HG02852 (cell line): ENCODE data around the gene C9orf78.

Experiments
- ATAC-seq: cut with Tn5 transposase; IDR thresholded peaks from one replicate; pipeline ENCODE4 v1.9.1; 2021; ENCODE audit warnings: mild to moderate bottlenecking, moderate library complexity; ENCODE audit not compliant: unreplicated experiment

The C9orf78 gene

DNA sequence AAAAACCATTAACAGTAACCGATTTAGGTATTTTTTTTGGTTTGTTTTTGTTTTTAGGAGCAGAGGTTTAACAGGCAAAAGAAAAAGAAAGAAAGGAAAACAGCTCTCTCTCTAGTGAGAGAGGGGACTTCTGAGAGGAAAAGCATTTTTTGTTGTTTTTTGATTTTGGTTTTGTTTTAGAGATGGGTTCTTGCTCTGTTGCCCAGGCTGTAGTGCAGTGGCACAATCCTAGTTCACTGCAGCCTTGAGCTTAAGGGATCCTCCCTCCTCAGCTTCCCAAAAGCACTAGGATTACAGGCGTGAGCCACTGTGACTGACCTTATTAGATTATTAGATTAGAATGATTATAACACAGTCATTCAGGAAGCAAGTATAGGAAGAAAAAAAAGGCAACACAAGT, 10.3 kb upstream of the C9orf78 start:
- no peak for ATAC-seq

GRCh38 chr9:129841071-129841470, 6.0 kb upstream of the C9orf78 start:
- no peak for ATAC-seq

DNA sequence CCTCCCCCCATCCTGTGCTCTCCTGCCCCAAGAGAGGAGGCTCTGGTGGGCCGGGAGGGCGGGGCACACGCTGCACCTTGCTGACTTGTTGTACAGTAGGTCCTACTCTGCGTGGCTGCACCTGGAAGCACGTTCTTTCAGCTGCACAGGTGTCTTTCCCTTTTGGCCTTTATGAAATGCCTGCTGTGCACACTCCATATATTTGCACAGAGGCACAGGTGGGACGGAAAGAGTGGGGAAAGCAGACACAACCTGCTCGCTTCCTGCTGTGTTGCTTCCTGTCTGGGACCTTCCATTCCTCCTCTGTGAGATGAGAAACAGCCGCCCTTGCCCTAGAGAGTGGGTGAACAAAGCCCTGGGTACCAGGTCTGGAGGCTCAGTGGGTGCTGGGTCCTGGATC, 5.0 kb upstream of the C9orf78 start:
- no peak for ATAC-seq

GRCh38 chr9:129839324-129840023, 4.4 kb upstream of the C9orf78 start:
- no peak for ATAC-seq

- ATAC-seq, result no peak
Measured at GRCh38 chr9:129838707-129839259, 3.7 kb upstream of the C9orf78 start.

GRCh38 chr9:129836311-129837007, 1.4 kb upstream of the C9orf78 start:
- ATAC-seq, result no peak

DNA sequence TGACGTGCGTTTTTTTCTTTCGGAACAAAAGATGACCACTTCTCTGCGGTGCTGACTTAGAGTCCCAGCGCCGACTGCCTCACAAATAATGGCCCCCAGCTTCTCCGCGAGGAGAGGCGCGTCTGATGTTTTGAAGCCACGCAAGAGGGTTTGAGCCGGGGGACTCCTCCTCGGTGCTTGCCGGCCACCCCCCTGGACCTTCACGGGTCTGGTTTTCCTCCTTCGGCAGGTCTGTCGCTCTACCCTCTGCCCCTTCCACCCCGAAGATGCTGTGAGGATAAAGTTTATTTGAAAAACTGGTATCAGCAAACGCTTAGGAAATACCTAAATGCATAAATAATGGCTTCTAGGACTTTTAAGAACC, 767 bp upstream of the C9orf78 start:
- ATAC-seq, result no peak

DNA sequence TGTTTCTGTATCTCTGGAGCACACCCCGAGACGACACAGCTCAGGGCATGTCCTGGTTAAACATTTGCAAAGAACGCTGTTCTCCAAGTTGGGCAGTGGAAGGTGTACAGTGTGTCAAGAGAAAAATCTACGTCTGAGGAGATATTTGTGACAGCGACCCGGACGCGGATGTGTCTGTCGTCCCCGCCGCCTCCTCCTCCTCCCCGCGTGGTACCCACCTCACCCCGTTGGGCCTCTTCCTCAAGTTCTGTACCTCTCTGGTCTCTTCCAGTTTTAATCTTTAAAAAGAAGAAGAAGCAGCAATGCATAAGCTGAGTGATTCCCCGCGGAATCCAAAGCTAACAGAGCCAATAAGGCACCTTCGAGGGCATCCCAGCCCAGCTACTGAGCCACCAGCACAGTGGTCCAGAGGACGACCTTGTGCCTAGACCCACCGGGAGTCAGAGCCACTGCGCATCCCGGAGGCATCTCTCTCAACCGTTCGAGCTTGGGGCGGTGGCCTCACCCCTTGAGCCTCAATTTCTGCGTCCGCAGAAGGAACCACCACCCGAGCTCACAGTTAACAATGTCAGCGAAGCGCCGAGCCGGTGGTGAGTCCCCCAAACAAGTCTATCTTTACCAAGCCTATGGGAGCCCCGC, 467 bp downstream of the C9orf78 start:
- ATAC-seq, result peak; percentile 25

- ATAC-seq, result no peak
Measured at GRCh38 chr9:129832982-129833381, 2.1 kb downstream of the C9orf78 start.

GRCh38 chr9:129828969-129829368, 6.1 kb downstream of the C9orf78 start:
- ATAC-seq, result no peak

GRCh38 chr9:129828051-129828450, 7.0 kb downstream of the C9orf78 start:
- no peak for ATAC-seq

GRCh38 chr9:129826759-129827158, 8.3 kb downstream of the C9orf78 start:
- ATAC-seq, result no peak

- ATAC-seq, result no peak
Measured at GRCh38 chr9:129826344-129826743, 8.7 kb downstream of the C9orf78 start.

DNA sequence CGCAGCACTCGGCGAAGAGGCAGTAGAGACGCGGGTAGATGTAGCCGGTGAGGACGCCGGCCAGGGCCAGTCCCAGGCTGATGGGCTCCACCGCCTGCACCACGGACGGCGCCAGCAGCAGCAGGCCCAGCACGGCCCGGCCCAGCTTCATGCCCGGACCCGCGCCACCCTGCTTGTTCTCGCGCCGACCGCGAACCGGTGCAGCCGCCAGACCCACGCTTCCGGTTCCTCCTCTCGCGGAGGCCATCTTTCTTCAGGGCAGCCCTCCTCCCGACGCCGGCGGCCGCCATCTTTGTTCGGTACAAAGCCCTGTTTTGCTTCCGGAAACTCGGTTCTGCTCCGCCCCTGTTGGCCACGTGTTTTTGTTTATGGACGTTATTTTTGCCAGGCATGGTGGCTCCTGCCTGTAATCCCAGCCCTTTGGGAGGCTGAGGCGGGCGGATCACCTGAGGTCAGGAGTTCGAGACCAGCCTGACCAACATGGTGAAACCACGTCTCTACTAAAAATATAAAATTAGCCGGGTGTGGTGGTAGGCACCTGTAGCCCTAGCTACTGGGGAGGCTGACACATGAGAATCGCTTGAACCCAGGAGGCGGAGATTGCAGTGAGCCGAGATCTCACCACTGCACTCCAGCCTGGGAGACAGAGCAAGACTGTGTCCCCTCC, 11.0 kb downstream of the C9orf78 start, which contains the start of gene TOR1A:
Gene TOR1A (minus strand): TSS at position 202 of the 667 bp plus-strand sequence. CDS start 51 bp downstream, at position 151.
- peak; percentile 94 for ATAC-seq

DNA sequence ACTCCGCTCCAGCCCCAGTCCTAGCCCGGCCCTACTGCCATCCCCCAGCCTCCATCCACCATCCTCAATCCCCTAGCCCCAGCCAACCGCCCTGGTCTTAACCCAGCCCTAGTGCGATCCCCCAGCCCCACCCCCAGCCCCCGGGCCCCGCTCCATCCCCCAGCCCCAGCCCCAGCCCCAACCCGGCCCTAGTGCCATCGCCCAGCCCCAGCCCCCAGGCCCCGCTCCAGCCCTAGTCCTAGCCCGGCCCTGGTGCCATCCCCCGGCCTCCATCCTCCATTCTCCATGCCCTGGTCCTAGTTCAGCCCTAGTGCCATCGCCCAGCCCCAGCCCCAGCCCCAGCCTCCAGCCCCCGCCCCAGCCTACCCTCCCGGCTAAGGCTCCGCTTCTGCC, 11.5 kb downstream of the C9orf78 start:
- no peak for ATAC-seq

- ATAC-seq, result no peak
Measured at GRCh38 chr9:129822898-129823541, 12.1 kb downstream of the C9orf78 start.

DNA sequence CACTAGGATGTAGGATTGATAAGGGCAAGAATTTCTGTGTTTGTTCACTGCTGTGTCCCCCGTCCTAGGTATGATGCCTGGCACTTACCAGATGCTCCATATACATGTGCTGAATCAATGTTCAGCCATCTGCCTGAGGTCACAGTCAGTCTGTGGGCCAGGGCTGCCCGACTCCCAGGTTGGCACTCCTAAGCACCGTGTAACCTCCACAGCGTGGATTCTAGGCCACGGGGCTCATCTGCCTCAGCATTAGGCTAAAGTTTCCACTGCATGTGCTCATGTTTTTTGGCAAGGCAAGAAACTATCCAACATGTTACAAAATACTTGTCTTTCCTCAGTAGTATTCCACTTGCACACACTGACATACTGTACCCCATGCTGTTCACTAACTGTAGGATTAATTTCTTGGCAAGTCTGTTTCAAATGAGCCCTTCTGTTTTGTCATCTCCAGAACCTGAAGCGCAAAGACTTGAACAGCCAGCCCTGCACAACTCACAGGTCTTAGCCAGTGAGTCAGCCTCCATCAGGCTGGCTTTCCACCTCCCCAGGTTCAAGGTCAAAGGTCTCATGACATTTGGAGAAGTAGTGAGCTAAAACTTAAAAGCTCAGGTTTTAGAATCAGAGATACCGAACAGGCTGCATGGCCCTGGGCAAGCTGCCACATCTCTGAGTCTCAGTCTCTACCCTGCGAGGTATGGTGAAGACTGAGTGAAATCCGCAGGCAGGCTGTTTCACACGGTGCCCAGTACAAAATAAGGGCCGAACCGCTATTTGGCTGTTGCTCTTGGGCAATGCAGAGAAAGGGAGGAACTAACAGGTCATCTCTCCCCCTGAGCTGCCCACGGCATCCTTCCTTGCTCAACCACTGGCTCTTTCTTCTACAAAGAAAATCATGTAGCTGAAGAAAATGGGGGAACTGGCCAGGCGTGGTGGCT, 18.3 kb downstream of the C9orf78 start:
- no peak for ATAC-seq

DNA sequence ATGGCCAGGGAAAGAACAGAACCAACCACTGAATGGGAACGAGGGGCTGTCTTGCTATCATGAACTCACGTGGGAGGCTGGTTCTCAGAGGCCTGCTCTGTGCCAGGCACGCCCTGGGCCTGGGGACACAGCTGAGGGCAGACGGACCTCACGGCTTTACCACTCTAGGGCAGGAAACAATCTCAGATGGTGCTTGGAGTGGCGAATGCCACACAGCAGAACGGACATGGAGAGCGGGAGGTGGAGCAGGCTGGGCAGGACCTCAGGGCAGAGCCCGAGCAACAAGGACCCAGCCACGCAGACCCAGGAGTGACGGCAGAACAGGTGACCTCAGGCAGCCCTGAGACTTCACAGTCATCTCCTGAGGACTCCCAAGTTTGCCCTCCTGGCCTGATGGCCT, 19.8 kb downstream of the C9orf78 start:
- ATAC-seq, result no peak

DNA sequence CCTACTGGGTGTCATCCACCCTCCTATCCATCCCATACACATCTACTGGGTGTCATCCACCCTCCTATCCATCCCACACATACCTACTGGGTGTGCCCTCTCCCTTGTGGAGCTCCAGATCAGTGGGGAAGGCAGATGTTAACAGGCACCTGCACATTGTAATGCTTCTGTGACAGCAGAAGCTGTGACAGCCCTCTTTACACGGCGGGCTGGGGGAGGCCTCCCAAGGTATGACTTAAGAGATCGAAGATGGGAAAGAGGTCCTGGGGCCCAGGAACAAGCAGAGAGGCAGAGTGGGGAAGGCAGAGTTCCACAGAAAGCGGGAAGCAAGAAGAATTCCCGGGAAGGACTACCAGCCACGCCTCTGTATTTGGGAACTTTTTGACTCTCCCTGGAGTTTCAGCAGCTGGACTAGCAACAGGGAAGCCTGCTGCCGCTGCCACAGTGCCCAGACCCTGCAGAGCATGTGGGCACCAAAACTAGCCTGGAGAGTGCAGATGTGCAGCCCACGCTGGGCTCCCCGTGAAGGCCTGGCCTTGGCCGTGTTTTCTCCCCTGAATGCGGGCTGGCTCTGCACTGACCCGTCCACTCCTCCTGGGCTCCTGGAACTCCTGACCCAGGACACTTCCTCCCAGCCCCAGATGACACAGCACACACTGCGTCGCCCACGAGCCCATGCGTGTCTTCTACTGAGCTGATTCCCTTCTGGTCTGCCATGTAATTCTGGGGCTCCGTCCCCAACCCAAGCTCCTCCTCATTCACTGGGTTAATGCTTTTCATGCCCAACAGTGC, 20.4 kb downstream of the C9orf78 start:
- no peak for ATAC-seq
